ENCODE measurements around the gene GNB1. TPM values are rescaled to one million over a fixed set of nuclear protein-coding genes. Genes with fewer than 3 reads are reported as not detected.
A peak's percentile ranks its signal among the peaks of the same experiment; 100 is the strongest.

Gene GNB1
- total and polyA plus RNA-seq, 9 of the 15 experiments (the other 6 are each of a cell fraction or from before 2014, with no cell fraction given) = 34.3 to 388 (median 114) TPM

DNA sequence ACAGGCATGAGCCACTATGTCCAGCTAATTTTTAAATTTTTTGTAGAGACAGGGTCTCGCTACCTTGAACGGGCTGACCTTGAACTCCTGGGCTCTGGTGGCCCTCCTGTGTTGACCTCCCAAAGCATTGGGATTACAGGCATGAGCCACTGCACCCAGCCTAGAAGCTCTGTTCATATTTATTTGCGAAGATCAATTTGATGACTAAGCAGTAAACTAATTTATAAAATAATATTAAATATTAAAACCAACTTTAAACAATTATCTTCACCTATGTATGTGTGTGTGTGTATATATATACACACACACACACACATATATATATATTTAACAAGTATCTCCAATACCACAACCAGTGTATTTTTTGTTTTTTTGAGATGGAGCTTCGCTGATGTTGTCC lies 117.0 kb downstream of the GNB1 start:
- Histone ChIP-seq H3K9me1 (ENCODE audit: control insufficient read depth, insufficient read depth, low read length) (no peaks in the 10 kb centered on the region), H3K9ac (ENCODE audit: insufficient read depth in 1 of 2, low read depth in 2 of 2, low read length in 2 of 2) (no peak overlapping the region), H3K9me3 (replicated peaks; ENCODE audit: control insufficient read depth, insufficient read depth, low read depth, low read length) (peaks cover 14% of the 10 kb centered on the region), H3K27me3 (ENCODE audit: control insufficient read depth in 2 of 2, insufficient read depth in 2 of 2, low read length in 2 of 2) (no peaks in the 10 kb centered on the region), H3K79me2 (ENCODE audit: control insufficient read depth, insufficient read depth, low read length) (peaks cover 91% of the 10 kb centered on the region), H3K36me3 (ENCODE audit: control insufficient read depth, insufficient read depth, low read length) (peaks cover 69% of the 10 kb centered on the region), H4K20me1 (replicated peaks; ENCODE audit: control insufficient read depth, insufficient read depth, low read length) (peaks cover 16% of the 10 kb centered on the region; the same call in 1 of the 2 replicates), H3K4me3 (no peak overlapping the region), H2AFZ (ENCODE audit: low read depth, low read length) (no peak overlapping the region), H3K27ac (ENCODE audit: extremely low read depth, low read depth, low read length) (no peak overlapping the region), H3K4me2 (ENCODE audit: insufficient read depth, low read length) (no peak overlapping the region), H3K4me1 (replicated peaks in 1 of 2; ENCODE audit: control insufficient read depth in 2 of 2, insufficient read depth in 2 of 2, low read length in 2 of 2) (peaks cover 22 to 31% of the 10 kb centered on the region in 2 experiments)
- WGBS (ENCODE audit: insufficient coverage, low coverage, missing lambda C conversion rate) = 100% methylated on average over 4 of the region's 4 CpGs
- in situ Hi-C loops (cut with MboI) = no loop called here
- ChIA-PET CTCF (ENCODE audit: low intra/inter-chr PET ratio) (no interaction called here), POLR2A (interaction anchor here (0.6 kb wide), 1 partner anchor 52 kb away, joined by 3 read pairs; no protein-coding TSS in a partner anchor)
- ATAC-seq (no peak), DNase-seq (ENCODE audit: extremely low read depth in 1 of 4, low spot score in 3 of 4) (no peak), FAIRE-seq (no peak)
- BruUV-seq (replicated peaks) = no TSS peak
- intact Hi-C loops (cut with micrococcal nuclease) = no loop called here
- peak; percentile 66 for TF ChIP-seq MAFF (IDR thresholded peaks at IDR 0.05; ENCODE audit: low read length)
- TF ChIP-seq ZNF316 (IDR thresholded peaks at IDR 0.05) = peak; percentile 91
- peak; percentile 69; the same call in 1 of the 2 replicates for TF ChIP-seq MAFK (IDR thresholded peaks at IDR 0.05; ENCODE audit: low read length)
- no peak for TF ChIP-seq MCM5 (IDR thresholded peaks at IDR 0.05; ENCODE audit: low read depth)
- TF ChIP-seq, protein P1, sequence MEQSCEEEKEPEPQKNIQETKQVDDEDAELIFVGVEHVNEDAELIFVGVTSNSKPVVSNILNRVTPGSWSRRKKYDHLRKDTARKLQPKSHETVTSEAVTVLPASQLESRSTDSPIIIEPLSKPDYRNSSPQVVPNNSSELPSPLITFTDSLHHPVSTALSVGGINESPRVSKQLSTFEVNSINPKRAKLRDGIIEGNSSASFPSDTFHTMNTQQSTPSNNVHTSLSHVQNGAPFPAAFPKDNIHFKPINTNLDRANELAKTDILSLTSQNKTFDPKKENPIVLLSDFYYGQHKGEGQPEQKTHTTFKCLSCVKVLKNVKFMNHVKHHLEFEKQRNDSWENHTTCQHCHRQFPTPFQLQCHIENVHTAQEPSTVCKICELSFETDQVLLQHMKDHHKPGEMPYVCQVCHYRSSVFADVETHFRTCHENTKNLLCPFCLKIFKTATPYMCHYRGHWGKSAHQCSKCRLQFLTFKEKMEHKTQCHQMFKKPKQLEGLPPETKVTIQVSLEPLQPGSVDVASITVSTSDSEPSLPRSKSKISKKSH (CRISPR knock-in tag; IDR thresholded peaks at IDR 0.05) = no peak
- peak; percentile 82 for TF ChIP-seq C11orf30 (IDR thresholded peaks at IDR 0.05; ENCODE audit: low read depth)
- peak; percentile 75 for TF ChIP-seq MAFG (tag; conservative IDR thresholded peaks at IDR 0.05)
